GM12892 (cell line): ENCODE data around the gene LAMTOR5.

Experiments used
- POLR2A ChIP-seq: IDR thresholded peaks from 2 replicates; pipeline ENCODE4 v1.6.1; 2011; ENCODE audit warnings: low read depth, low read length, control low read depth
- POLR2AphosphoS5 ChIP-seq: IDR thresholded peaks from 2 replicates; pipeline ENCODE4 v1.6.1; 2011; ENCODE audit warnings: low read depth, low read length, control low read depth
- TAF1 ChIP-seq: IDR thresholded peaks from 2 replicates; pipeline ENCODE4 v1.6.1; 2011; ENCODE audit warnings: low read depth, mild to moderate bottlenecking, control low read depth, low read length, borderline replicate concordance

- TF ChIP-seq POLR2A, result no peak
- no peak for TF ChIP-seq POLR2AphosphoS5
- TF ChIP-seq TAF1, result no peak
Measured at GRCh38 chr1:110444561-110444960, 37.1 kb upstream of the LAMTOR5 start.
